GM19452 (cell line): ENCODE data around the gene TIMP2.
"Not testable (repeated sequence)": the region's sequence is repeated elsewhere in the genome, so short reads cannot be mapped to it uniquely, and the experiment has no call there.

ENCODE experiments used
- ATAC-seq: cut with Tn5 transposase; IDR thresholded peaks from one replicate; pipeline ENCODE4 v1.9.1; 2021; ENCODE audit not compliant: unreplicated experiment

TIMP2 gene

GRCh38 chr17:78908426-78908825, 16.8 kb downstream of the TIMP2 start:
- no peak for ATAC-seq

- no peak for ATAC-seq
Measured at GRCh38 chr17:78905541-78905940, 19.6 kb downstream of the TIMP2 start.

GRCh38 chr17:78905116-78905515, 20.1 kb downstream of the TIMP2 start:
- ATAC-seq, result no peak

- no peak for ATAC-seq
Measured at GRCh38 chr17:78904371-78904770, 20.8 kb downstream of the TIMP2 start.

GRCh38 chr17:78903101-78903779, 21.9 kb downstream of the TIMP2 start, which contains the start of gene CEP295NL:
Gene CEP295NL, minus strand, starts transcription at chr17:78903201. Its CDS starts 1,373 bp downstream, at chr17:78901828.
- ATAC-seq, result no peak

- ATAC-seq, result not testable (repeated sequence)
Measured at GRCh38 chr17:78902231-78902630, 23.0 kb downstream of the TIMP2 start.

- ATAC-seq, result no peak
Measured at GRCh38 chr17:78901806-78902205, 23.4 kb downstream of the TIMP2 start.

- ATAC-seq, result no peak
Measured at GRCh38 chr17:78900816-78901215, 24.4 kb downstream of the TIMP2 start.

GRCh38 chr17:78899361-78900260, 25.6 kb downstream of the TIMP2 start:
- ATAC-seq, result no peak

GRCh38 chr17:78898947-78899346, 26.2 kb downstream of the TIMP2 start:
- ATAC-seq, result no peak

- ATAC-seq, result no peak
Measured at GRCh38 chr17:78898075-78898836, 26.9 kb downstream of the TIMP2 start.

- ATAC-seq, result no peak
Measured at GRCh38 chr17:78897664-78898047, 27.5 kb downstream of the TIMP2 start.

GRCh38 chr17:78896834-78897663, 28.1 kb downstream of the TIMP2 start:
- ATAC-seq, result no peak

GRCh38 chr17:78896091-78896833, 28.9 kb downstream of the TIMP2 start:
- no peak for ATAC-seq

- no peak for ATAC-seq
Measured at GRCh38 chr17:78895322-78895721, 29.9 kb downstream of the TIMP2 start.

- no peak for ATAC-seq
Measured at GRCh38 chr17:78893684-78894083, 31.5 kb downstream of the TIMP2 start.

- ATAC-seq, result no peak
Measured at GRCh38 chr17:78892936-78893379, 32.2 kb downstream of the TIMP2 start.

- ATAC-seq, result no peak
Measured at GRCh38 chr17:78892520-78892919, 32.7 kb downstream of the TIMP2 start.

GRCh38 chr17:78892062-78892456, 33.1 kb downstream of the TIMP2 start:
- ATAC-seq, result no peak
